Caco-2 (cell line): ENCODE results near the gene C1R. TPM values are rescaled to one million over a fixed set of nuclear protein-coding genes. Genes with fewer than 3 reads are reported as not detected.

ENCODE experiments used
- BruUV-seq: library from RNA; stranded (reverse); fragments of 400-500 nt; replicated peaks from 2 replicates; lab custom pipeline; 2021; lab: Mats Ljungman, UMichigan
- CTCF ChIA-PET: fragments of 300-600 bp; sonication (Branson Sonifier 250); formaldehyde crosslinking; loops from one replicate; lab custom pipeline; 2022; ENCODE audit warnings: antibody characterized with exemption; lab: Charles Lee
- POLR2A ChIA-PET: fragments of 300-600 bp; sonication (Branson Sonifier 250); formaldehyde crosslinking; loops from one replicate; lab custom pipeline; 2022; ENCODE audit warnings: antibody characterized with exemption; lab: Charles Lee
- DNase-seq, 2 experiments: peaks; one replicate each; pipeline versions ENCODE4 v3.0.0 to v3.0.0-alpha.2; 2020 to 2022
- H3K27me3 ChIP-seq: replicated peaks from 2 replicates; pipeline ENCODE4 v1.6.0; 2011; ENCODE audit warnings: low read length; ENCODE audit not compliant: control insufficient read depth, insufficient read depth
- H3K36me3 ChIP-seq: 2 replicates; pipeline ENCODE4 v1.5.1; 2011; ENCODE audit warnings: low read length; ENCODE audit not compliant: control insufficient read depth, insufficient read depth
- H3K4me1 ChIP-seq: fragments of 250-450 bp; sonication (Bioruptor Pico); 2 replicates; pipeline ENCODE4 v1.5.1; 2020; ENCODE audit warnings: mild to moderate bottlenecking
- H3K4me3 ChIP-seq: 2 replicates; pipeline ENCODE4 v1.5.1; 2011; ENCODE audit warnings: low read depth, mild to moderate bottlenecking, control low read depth, low read length
- H3K9me3 ChIP-seq: fragments of 250-450 bp; sonication (Bioruptor Pico); 2 replicates; pipeline ENCODE4 v1.5.1; 2020; ENCODE audit warnings: mild to moderate bottlenecking, moderate library complexity
- H3K27ac Mint-ChIP-seq: one replicate; pipeline ENCODE4 v1.8.0; 2022; ENCODE audit warnings: mixed read lengths; ENCODE audit not compliant: unreplicated experiment
- H3K27me3 Mint-ChIP-seq: one replicate; pipeline ENCODE4 v1.8.0; 2022; ENCODE audit warnings: mixed read lengths; ENCODE audit not compliant: insufficient read depth, unreplicated experiment
- H3K36me3 Mint-ChIP-seq: one replicate; pipeline ENCODE4 v1.8.0; 2022; ENCODE audit warnings: mild to moderate bottlenecking, mixed read lengths; ENCODE audit not compliant: insufficient read depth, unreplicated experiment
- H3K4me1 Mint-ChIP-seq: one replicate; pipeline ENCODE4 v1.8.0; 2022; ENCODE audit warnings: low read depth, mixed read lengths; ENCODE audit not compliant: unreplicated experiment
- H3K4me3 Mint-ChIP-seq: one replicate; pipeline ENCODE4 v1.8.0; 2022; ENCODE audit warnings: mild to moderate bottlenecking, moderate library complexity, mixed read lengths; ENCODE audit not compliant: unreplicated experiment
- H3K9me3 Mint-ChIP-seq: one replicate; pipeline ENCODE4 v1.8.0; 2022; ENCODE audit warnings: mixed read lengths; ENCODE audit not compliant: unreplicated experiment
- CTCF ChIP-seq, 2 experiments: fragments of 200-600 bp in 1 of 2; IDR thresholded peaks; 1 replicate in 1 of 2; 2 replicates in 1 of 2; pipeline versions ENCODE4 v1.5.1 to v1.8.0; 2011 to 2022; ENCODE audit warnings: antibody characterized with exemption in 1 of 2, control low read depth in 1 of 2, inconsistent platforms in 1 of 2, low read depth in 1 of 2, low read length in 1 of 2, mild to moderate bottlenecking in 1 of 2, moderate library complexity in 1 of 2; ENCODE audit not compliant: insufficient read depth in 1 of 2, severe bottlenecking in 1 of 2, unreplicated experiment in 1 of 2
- intact Hi-C: fragments of 100-400 bp; cut with micrococcal nuclease; formaldehyde crosslinking; loops from one replicate; pipeline ENCODE4 v1.10.0; 2022; ENCODE audit not compliant: unreplicated experiment
- total RNA-seq: library from RNA; stranded (reverse); gene quantifications from 2 replicates; pipeline ENCODE4 v1.2.3, GENCODE V29; 2022

Gene C1R
- total RNA-seq, 1 experiment from 2014 or later: 3.9 TPM

GRCh38 chr12:7122811-7123769, 30.8 kb upstream of the C1R start:
- Mint-ChIP-seq H3K36me3 (no peaks in the 10 kb centered on the region), H3K4me3 (no peak overlapping the region), H3K27ac (no peak overlapping the region), H3K27me3 (no peaks in the 10 kb centered on the region), H3K4me1 (peaks cover 35% of the 10 kb centered on the region), H3K9me3 (no peaks in the 10 kb centered on the region)
- TF ChIP-seq CTCF (IDR thresholded peaks at IDR 0.05; ENCODE audit: insufficient read depth in 1 of 2, low read depth in 1 of 2, low read length in 1 of 2, severe bottlenecking in 1 of 2, unreplicated experiment in 1 of 2): no peak
- peak in 1 of 2 experiments; percentile 33 for DNase-seq
- intact Hi-C loops: no loop called here
- no TSS peak for BruUV-seq
- Histone ChIP-seq H3K4me3 (no peak overlapping the region), H3K4me1 (peaks cover 23% of the 10 kb centered on the region), H3K27me3 (no peaks in the 10 kb centered on the region), H3K9me3 (no peaks in the 10 kb centered on the region), H3K36me3 (0 out of 2 replicates have a peak, but pooled peaks cover 2% of the 10 kb centered on the region)
- ChIA-PET POLR2A (no interaction called here), CTCF (interaction anchor here (1.6 kb wide), 1 partner anchor 14 kb away, joined by 7 read pairs; the partner anchor contains the start of gene C1RL)

DNA sequence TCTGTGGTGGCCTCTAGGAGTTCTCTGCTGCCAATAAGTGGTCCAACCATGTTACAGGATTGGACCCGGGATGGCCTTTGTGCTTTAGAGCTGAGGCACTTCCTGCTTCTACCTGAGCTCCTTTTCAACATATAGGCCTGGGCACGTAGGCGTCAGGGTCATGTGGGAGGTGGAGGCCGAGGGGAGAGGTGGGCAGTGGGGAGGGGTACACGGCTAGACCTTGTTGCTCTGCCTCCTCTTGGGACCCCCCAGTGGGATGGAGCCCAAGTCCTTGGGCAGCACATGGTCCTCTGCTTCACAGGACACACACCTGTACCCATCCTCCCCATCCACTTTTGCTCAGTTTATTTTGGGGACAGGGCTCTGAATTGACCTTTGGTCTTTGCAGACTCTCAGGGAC, 29.1 kb upstream of the C1R start:
- peaks cover 15% of the 10 kb centered on the region for H3K4me1 ChIP-seq
- H3K4me3 Mint-ChIP-seq: no peak overlapping the region
- peak in 1 of 2 experiments; percentile 34 for DNase-seq
- intact Hi-C loops: no loop called here
- no peaks in the 10 kb centered on the region for H3K9me3 ChIP-seq
- H3K27me3 Mint-ChIP-seq: no peaks in the 10 kb centered on the region
- CTCF ChIA-PET: interaction anchor here (0.6 to 1.4 kb wide), 2 partner anchors 10 to 12 kb away, joined by 3 to 5 read pairs; partner anchors contain the start of gene C1RL
- no peaks in the 10 kb centered on the region for H3K9me3 Mint-ChIP-seq
- H3K36me3 ChIP-seq: 0 out of 2 replicates have a peak, but pooled peaks cover 2% of the 10 kb centered on the region
- no peak overlapping the region for H3K27ac Mint-ChIP-seq
- no peaks in the 10 kb centered on the region for H3K36me3 Mint-ChIP-seq
- TF ChIP-seq CTCF (IDR thresholded peaks at IDR 0.05; ENCODE audit: insufficient read depth in 1 of 2, low read depth in 1 of 2, low read length in 1 of 2, severe bottlenecking in 1 of 2, unreplicated experiment in 1 of 2): no peak
- H3K4me1 Mint-ChIP-seq: peaks cover 26% of the 10 kb centered on the region
- POLR2A ChIA-PET: no interaction called here
- no peak overlapping the region for H3K4me3 ChIP-seq
- no peaks in the 10 kb centered on the region for H3K27me3 ChIP-seq
- BruUV-seq: no TSS peak

DNA sequence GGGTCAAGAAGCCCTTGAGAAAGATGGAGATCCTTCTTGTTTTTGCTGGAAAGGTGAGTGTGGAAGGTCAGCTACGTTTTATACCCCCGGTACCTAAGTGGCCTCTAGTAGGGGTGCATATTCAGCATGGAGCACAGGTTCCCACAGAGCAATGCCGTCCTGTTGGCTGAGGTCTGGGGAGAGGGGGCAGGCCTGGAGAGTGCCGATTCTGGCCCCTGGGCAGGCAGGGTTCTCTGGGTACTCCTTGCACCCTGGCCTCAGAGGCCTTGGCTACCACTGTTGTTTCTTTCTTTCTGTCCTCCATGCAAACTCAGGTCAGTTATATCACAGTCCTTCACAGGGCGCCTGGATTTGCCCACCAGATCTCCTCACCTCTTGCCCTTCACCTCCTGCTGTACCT, 27.9 kb upstream of the C1R start:
- CTCF ChIA-PET: no interaction called here
- TF ChIP-seq CTCF (IDR thresholded peaks at IDR 0.05; ENCODE audit: insufficient read depth in 1 of 2, low read depth in 1 of 2, low read length in 1 of 2, severe bottlenecking in 1 of 2, unreplicated experiment in 1 of 2): no peak
- H3K4me3 ChIP-seq: no peak overlapping the region
- H3K27me3 ChIP-seq: no peaks in the 10 kb centered on the region
- no peak overlapping the region for H3K27ac Mint-ChIP-seq
- intact Hi-C loops: no loop called here
- H3K9me3 Mint-ChIP-seq: no peaks in the 10 kb centered on the region
- no peaks in the 10 kb centered on the region for H3K9me3 ChIP-seq
- peak in 1 of 2 experiments; percentile 24 for DNase-seq
- no peaks in the 10 kb centered on the region for H3K27me3 Mint-ChIP-seq
- peaks cover 2% of the 10 kb centered on the region; the same call in 1 of the 2 replicates for H3K36me3 ChIP-seq
- no TSS peak for BruUV-seq
- POLR2A ChIA-PET: no interaction called here
- no peaks in the 10 kb centered on the region for H3K36me3 Mint-ChIP-seq
- H3K4me1 ChIP-seq: peaks cover 15% of the 10 kb centered on the region
- H3K4me1 Mint-ChIP-seq: peaks cover 26% of the 10 kb centered on the region
- H3K4me3 Mint-ChIP-seq: no peak overlapping the region
